Measurements from ENCODE around the gene GNA14.

The GNA14 gene

GRCh38 chr9:77384406-77384805 is 263.7 kb downstream of the GNA14 start:
- no peak for DNase-seq

DNA sequence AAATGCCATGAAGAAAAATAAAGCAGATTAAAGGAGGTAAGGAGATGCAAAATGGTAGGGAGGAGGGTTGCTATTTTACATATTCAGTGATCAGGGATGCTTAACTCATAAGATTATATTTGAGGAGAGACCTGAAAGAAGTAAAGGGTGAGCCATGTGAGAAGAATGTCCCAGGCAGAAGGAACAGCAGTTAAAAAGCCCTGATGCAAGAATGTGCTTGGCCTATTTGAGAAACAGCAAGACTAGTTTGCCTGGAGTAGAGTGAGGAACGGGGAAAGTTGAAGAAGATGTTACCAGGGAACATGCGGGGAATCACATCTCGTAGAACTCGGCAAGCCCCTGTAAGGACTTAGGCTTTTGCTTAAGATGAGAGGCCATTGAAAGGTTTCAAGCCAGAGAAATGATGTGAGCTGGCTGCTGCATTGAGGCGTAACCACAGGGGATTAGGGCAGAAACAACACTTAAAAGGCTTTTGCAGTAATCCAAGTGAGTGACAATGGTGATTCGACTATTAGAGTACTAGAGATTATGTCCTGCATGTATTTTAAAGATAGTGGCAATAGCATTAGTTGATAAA is 272.1 kb downstream of the GNA14 start:
- no peak for DNase-seq

- no peak for DNase-seq
These were observed 273.9 kb downstream of the GNA14 start for GRCh38 chr9:77374266-77374665.
